Stimulated activated CD8-positive, alpha-beta memory T cell treated with anti-CD3 and anti-CD28 coated beads, Interleukin-4, amount 100 ng/mL, for 48 hours (primary cell): Measurements from ENCODE around the gene STRBP.

Experiments
- DNase-seq: peaks from one replicate; pipeline ENCODE4 v3.0.0-alpha.2; 2020

Gene STRBP

DNA sequence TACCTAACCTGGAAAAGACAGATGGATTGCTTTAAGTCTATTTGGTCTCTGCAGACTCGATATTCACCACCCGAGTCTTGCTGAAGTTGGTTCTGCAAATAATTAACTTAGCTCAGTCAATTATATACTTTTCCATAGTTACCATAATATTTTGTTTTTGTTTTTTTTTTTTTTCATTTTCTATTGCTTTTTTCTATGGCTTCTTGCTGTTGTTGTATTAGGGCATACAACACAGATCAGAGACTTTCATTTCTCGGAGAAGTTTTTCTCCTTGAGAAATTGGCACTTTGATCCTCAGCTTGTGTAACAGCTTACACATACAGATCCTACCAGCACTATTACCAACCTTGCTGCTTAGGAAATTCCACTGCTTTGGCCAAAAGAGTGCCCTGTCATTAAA lies 146.9 kb downstream of the STRBP start:
- no peak for DNase-seq

GRCh38 chr9:123120953-123121352 lies 147.4 kb downstream of the STRBP start:
- no peak for DNase-seq

GRCh38 chr9:123120131-123120530 lies 148.3 kb downstream of the STRBP start:
- DNase-seq: no peak

GRCh38 chr9:123119566-123119965 lies 148.8 kb downstream of the STRBP start:
- no peak for DNase-seq

- no peak for DNase-seq
These were observed 152.3 kb downstream of the STRBP start for GRCh38 chr9:123116036-123116435.

DNA sequence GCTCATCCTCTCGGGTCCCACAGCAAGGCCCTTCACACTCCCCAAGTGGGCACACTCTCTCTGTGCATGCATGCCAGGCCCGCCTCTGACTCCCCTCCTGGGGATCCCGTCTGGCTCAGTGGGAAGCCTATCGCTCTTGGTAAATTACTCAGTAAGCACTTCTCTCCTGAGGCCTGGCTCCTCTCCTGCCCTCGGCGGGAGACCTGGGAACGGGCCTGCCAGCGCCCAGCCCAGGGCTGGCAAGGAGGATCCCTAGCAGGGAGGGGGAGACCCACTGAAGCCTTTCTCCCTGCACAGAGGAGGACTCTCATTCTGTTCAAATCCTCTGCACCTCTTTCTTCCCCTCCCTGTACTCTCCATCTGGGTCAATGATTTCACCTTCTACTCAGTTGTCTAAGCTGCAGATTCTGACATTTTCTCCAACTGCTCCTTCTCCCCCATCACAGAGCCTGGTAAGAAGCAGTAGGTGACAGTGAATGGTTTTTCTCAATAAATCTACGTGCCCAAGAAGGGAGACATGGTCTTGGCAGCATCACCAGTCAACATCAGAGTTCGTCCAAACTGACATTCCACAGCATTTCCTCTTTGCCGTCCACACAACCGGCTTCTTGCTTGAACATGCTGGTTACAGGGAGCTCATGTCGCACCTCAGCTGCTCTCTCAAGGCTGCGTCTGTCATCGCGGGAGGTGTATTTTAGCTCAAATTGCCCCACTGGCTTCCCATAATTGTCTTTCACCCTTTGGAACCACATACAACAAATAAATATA lies 153.1 kb downstream of the STRBP start:
- no peak for DNase-seq

DNA sequence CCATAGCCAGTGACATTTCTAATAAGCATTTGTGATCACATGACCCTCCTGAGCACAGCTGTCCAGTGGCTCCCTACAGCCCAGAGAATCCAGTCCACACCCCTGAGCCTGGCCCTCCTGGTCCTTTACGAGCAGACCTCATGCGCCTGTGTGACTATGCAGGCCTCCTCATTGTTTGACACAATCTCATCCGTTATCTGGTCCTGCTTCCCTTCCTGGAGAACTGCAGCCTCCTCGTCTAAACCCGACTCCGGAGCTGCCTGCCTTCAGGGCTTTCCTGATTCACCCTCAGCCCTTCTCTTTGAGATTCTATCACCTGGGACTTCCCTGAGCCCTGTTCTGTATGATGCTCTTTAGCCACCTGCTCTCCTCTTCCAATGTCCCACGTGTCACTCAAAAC lies 155.2 kb downstream of the STRBP start:
- DNase-seq: no peak

GRCh38 chr9:123112015-123112975 lies 156.1 kb downstream of the STRBP start:
- no peak for DNase-seq

DNA sequence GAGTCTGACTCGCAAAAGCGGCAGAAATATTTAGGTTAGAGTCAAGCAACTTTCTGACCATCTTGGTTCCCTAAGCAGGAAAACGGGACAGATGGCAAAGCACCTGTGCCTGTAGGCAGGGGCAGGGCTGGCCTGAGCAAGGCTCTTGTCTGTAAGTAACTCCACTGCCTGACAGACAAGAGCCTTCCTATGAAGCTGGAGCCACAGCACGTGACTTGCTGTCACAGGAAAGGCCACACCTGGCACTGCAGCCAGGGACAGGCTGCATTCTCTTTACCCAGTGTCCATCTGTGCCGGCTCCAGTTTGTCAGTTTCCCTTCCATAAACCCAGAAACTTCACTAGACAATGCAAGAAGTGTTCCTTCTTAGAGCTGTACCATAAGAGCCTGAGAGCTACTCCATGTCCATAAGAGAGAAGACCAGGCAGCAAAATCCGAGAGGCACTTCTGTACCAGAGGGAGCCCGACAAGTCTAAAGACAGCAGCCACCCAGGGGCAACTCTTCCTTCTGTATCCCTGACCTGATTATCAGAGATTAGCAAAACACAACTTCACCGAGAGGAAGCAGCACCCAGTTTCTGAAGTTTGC lies 156.9 kb downstream of the STRBP start:
- DNase-seq: no peak

DNA sequence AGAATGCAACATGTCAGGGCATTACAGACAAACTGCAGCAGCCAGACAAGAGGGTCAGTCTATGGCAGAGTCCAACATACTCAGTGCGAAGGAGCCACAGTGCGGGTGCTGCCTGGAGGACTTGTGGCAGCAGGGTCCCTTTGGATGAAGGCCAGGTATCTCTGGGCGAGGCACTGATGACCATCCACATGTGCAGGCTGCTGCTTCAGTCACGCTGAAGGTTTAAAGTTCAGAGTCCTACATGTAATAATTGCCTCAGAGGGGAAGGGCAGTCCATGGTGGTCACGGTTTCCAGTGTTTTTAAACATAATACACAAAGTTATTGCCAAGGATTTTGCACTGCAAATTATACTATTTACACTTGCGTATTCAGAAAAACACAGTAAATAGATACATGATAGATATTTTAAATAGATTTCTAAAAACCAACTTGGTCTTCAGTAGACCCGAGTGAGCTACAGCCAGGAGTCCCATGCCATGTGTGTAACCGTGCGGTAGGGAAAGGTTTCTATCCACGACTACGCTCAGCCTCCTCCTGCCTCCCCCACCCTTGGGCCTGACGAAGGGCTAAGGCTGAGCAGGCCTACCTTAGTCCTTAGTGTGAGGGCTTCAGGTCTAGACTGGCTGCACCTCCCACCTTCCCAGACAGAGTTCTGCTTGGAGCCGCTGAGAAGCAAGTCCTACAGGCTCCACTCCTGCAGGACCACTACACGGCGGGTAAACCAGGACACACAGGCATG lies 158.7 kb downstream of the STRBP start:
- DNase-seq: no peak

GRCh38 chr9:123108976-123109375 lies 159.4 kb downstream of the STRBP start:
- DNase-seq: no peak

DNA sequence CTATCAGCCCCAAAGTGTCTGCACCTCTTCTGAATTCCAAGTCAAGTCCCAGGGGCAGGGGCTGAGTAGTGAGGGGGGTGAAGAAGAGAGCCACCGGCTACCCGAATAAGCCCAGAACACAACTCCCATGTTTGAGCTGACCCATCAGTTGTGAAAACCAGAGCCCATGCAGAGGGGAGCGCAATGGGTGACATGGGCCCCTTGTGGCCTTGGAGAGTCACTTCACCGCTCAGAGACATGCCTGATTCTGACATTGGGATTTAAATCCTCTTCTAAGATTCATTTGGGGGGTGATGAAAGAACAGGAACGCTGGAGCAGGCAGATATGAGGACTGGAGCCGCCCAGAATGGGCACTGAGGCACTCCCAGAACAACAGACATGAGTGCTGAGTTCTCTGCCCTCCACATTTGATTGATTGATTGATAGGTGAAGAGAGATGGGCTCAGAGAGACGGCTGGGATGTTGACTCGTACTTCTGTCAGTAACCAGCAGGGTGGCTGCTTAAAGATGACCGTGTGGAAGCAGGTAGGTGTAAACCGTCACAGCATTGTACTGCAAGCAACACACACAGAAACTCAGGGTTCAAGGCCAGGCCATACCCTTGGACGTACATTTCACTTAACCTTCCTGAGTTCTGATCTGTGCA lies 160.6 kb downstream of the STRBP start:
- no peak for DNase-seq

DNA sequence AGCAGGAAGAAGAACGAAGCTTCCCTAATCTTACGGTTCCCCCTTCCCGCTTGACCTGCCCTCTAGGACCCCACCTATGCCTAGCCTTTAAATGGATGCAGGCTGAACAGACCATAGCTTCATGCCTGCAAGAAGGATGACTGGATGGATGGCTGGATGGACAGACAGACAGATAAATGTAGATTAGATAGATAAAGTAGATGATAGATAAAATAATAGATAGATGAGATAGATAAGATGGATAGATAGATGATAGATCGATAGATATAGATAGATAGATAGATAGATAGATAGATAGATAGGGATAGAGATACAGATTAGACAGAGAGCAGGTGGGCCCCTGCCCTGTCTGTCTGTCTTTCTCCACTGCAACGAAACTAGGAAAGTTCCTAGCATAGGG lies 162.9 kb downstream of the STRBP start:
- no peak for DNase-seq

GRCh38 chr9:123104807-123105206 lies 163.6 kb downstream of the STRBP start:
- DNase-seq: no peak

DNA sequence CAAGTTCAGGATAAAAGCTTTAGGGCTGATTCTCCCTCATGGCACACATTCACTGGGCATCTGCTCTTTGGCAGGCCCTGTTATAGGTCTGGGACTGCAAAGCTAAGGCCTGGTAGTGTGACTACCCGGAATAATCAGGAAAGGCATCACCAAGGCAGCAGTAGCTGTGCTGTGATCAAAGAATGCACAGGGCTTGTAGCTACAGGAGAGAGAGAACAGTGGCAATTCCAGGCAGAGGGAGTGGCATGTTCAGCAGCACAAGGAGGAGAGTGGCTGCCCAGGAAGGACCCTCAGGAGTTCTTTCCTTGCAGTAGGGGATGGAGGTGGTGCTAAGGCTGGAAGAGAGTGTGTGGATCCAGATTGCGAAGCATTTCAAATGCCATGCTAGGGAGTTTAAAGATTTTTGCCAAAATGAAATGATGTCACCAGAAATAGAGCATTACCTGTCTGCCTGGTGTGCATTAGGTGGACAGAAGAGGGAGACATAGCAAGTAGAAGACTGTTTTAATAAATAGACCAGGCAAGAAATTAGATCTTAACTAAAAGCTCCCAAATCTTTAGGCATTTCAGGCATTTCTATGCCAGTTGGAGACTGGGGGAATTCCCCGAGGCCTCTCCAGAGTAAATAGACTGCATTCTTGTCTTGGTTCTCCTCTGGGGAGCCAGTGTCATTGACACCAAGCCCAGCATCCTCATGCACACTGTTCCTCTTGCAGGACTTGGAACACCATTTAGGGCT lies 165.8 kb downstream of the STRBP start:
- no peak for DNase-seq

- no peak for DNase-seq
These were observed 168.8 kb downstream of the STRBP start for GRCh38 chr9:123099548-123099947.

GRCh38 chr9:123099042-123099441 lies 169.3 kb downstream of the STRBP start:
- DNase-seq: no peak

DNA sequence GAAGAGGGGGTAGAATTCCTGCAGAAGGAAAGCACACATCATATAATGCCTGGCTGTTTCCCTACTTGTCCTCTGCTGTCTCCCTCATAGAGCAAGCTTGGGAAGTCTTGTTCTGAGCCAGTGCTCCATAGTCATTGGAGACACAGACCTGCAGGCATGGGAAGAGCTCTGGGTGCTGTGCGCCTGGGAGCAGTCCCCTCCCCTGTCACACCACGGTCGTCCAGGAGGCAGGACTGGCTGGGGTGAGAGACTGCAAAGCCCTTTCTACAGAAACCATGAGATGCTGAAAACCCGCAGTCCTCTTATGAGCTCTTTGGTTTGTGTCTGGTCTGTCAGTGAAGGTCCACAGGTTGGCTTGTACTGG lies 170.3 kb downstream of the STRBP start:
- DNase-seq: no peak

DNA sequence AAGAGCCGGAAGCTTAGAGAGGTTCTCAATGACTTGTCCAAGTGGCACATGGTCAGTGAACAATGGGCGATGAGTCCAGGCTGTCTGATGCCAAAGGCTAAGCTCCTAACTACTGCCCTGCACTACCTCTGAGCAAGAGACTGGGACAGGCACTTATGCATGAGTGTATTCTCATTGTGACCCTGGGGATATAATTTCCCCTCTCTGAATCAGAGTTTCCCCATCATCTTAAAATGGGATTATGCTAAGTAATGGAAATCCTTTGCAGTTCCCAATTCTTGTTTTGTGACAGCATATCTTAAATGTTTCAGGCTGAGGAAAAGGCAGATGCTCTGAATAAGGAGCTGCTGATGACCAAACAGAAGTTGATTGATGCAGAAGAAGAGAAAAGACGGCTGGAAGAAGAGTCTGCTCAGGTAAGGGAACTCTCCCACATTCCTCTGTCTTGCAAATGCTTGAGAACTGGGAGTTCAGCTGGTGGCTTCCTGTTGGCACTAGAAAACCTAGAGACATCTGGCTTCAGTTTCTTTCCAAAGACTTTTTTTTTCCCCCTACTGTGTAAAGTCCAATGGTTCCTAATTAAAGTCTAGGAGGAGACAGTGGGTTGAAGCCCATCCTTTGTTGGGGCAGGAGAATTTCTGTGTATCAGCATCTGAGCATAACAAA lies 170.8 kb downstream of the STRBP start:
- no peak for DNase-seq

DNA sequence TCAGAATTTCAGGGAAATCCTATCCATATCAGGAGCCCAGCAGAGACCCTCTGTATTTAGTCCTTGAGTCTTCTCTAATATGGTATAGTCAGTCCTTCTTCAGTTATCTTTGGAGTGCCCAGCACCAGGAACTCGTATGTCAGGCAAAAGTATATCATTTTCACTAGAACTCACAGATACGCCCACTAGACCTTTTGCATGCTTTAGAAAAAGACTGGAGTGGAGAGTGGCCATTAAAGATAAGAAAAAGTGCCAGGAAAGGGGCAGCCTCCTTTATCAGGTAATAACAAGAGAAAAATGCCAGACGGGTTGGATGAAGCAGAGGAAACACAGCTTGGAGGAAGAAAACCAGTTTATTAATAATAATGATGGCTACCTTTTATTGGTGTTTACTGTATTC lies 171.4 kb downstream of the STRBP start:
- DNase-seq: no peak

GRCh38 chr9:123093141-123093540 lies 175.2 kb downstream of the STRBP start:
- DNase-seq: no peak
